ENCODE results near the gene SLC25A33.
"Not testable (repeated sequence)": the region's sequence is repeated elsewhere in the genome, so short reads cannot be mapped to it uniquely, and the experiment has no call there.

The SLC25A33 gene

GRCh38 chr1:9539165-9539828 is at the start of gene SLC25A33:
Gene SLC25A33, plus strand, starts transcription at chr1:9539465. Its CDS starts 227 bp downstream, at chr1:9539692.
- peak; percentile 95 to 98 for DNase-seq

- DNase-seq, result peak; percentile 70 to 85
Observed at GRCh38 chr1:9490605-9491339, 48.5 kb upstream of the SLC25A33 start.

GRCh38 chr1:9493326-9493725 is 45.9 kb upstream of the SLC25A33 start:
- no peak for DNase-seq

- DNase-seq, result peak; percentile 40 to 65
Observed at GRCh38 chr1:9494936-9495758, 44.1 kb upstream of the SLC25A33 start.

- DNase-seq, result no peak
Observed at GRCh38 chr1:9495854-9496374, 43.4 kb upstream of the SLC25A33 start.

GRCh38 chr1:9500756-9501754 is 38.2 kb upstream of the SLC25A33 start:
- no peak for DNase-seq

- no peak for DNase-seq
Observed at GRCh38 chr1:9503001-9503675, 36.1 kb upstream of the SLC25A33 start.

GRCh38 chr1:9505143-9505542 is 34.1 kb upstream of the SLC25A33 start:
- no peak for DNase-seq

- no peak for DNase-seq
Observed at GRCh38 chr1:9506901-9507300, 32.4 kb upstream of the SLC25A33 start.

- DNase-seq, result no peak
Observed at GRCh38 chr1:9510130-9510529, 29.1 kb upstream of the SLC25A33 start.

GRCh38 chr1:9515550-9515949 is 23.7 kb upstream of the SLC25A33 start:
- DNase-seq, result not testable (repeated sequence)

GRCh38 chr1:9518454-9518998 is 20.7 kb upstream of the SLC25A33 start:
- no peak for DNase-seq

GRCh38 chr1:9520411-9520810 is 18.9 kb upstream of the SLC25A33 start:
- no peak for DNase-seq

- DNase-seq, result no peak
Observed at GRCh38 chr1:9529190-9529589, 10.1 kb upstream of the SLC25A33 start.

- DNase-seq, result no peak
Observed at GRCh38 chr1:9530320-9530719, 8.9 kb upstream of the SLC25A33 start.

- DNase-seq, result no peak
Observed at GRCh38 chr1:9534953-9535352, 4.3 kb upstream of the SLC25A33 start.

GRCh38 chr1:9536301-9536700 is 3.0 kb upstream of the SLC25A33 start:
- DNase-seq, result no peak

GRCh38 chr1:9537863-9538668 is 1.2 kb upstream of the SLC25A33 start:
- DNase-seq, result no peak

- DNase-seq, result peak in 1 of 2 experiments; percentile 6
Observed at GRCh38 chr1:9538669-9539164, 548 bp upstream of the SLC25A33 start.
